ENCODE measurements around the gene EMILIN2. TPM values are rescaled to one million over a fixed set of nuclear protein-coding genes. Genes with fewer than 3 reads are reported as not detected.
"Not testable (repeated sequence)": the region's sequence is repeated elsewhere in the genome, so short reads cannot be mapped to it uniquely, and the experiment has no call there.

EMILIN2 gene
- total RNA-seq: 10 to 100 TPM; 17.9 to 29.9 (median 22.2) TPM

- TF ChIP-seq POLR2A (IDR thresholded peaks at IDR 0.05) (no peak), CTCF (IDR thresholded peaks at IDR 0.05) (no peak)
- Histone ChIP-seq H3K4me3 (replicated peaks in 1 of 3) (peak within 1 kb of the TSS; percentile 30 to 47 (median 44)), H3K9me3 (no peaks in the 10 kb centered on the region), H3K27ac (peak within 1 kb of the TSS in 2 of 3 donors; percentile 4 to 37), H3K4me1 (peaks cover 4 to 19% of the 10 kb centered on the region in 2 donors), H3K36me3 (no peaks in the 10 kb centered on the region), H3K27me3 (no peaks in the 10 kb centered on the region)
- 1 to 2% methylated on average over 39 to 48 of the region's 80 CpGs for WGBS, 2 donors
- DNase-seq: peak; percentile 28 to 44
- intact Hi-C loops (cut with DNase I): no loop called here
Measured at GRCh38 chr18:2846636-2847316, at the start of gene EMILIN2. Gene EMILIN2 (plus strand): TSS chr18:2847006. CDS start chr18:2847189, 183 bp downstream.

GRCh38 chr18:2797951-2798350, 48.9 kb upstream of the EMILIN2 start:
- Histone ChIP-seq H3K4me1 (no peaks in the 10 kb centered on the region), H3K27ac (no peak overlapping the region), H3K9me3 (no peaks in the 10 kb centered on the region), H3K27me3 (no peaks in the 10 kb centered on the region), H3K4me3 (replicated peaks in 1 of 3) (no peak overlapping the region), H3K36me3 (peaks cover 12 to 20% of the 10 kb centered on the region in 2 donors)
- no peak for TF ChIP-seq CTCF (IDR thresholded peaks at IDR 0.05)
- TF ChIP-seq POLR2A (IDR thresholded peaks at IDR 0.05): no peak
- WGBS, 2 donors: 93 to 100% methylated on average over 1 of the region's 1 CpG
- DNase-seq: no peak
- intact Hi-C loops (cut with DNase I): no loop called here

GRCh38 chr18:2799369-2799768, 47.4 kb upstream of the EMILIN2 start:
- intact Hi-C loops (cut with DNase I): no loop called here
- peaks cover 12 to 20% of the 10 kb centered on the region in 2 donors for H3K36me3 ChIP-seq
- H3K9me3 ChIP-seq: no peaks in the 10 kb centered on the region
- WGBS, 2 donors: 94 to 99% methylated on average over 2 of the region's 2 CpGs
- DNase-seq: no peak
- no peaks in the 10 kb centered on the region for H3K27me3 ChIP-seq
- TF ChIP-seq CTCF (IDR thresholded peaks at IDR 0.05): no peak
- no peak for TF ChIP-seq POLR2A (IDR thresholded peaks at IDR 0.05)
- H3K27ac ChIP-seq: no peak overlapping the region
- H3K4me1 ChIP-seq: no peaks in the 10 kb centered on the region
- H3K4me3 ChIP-seq (replicated peaks in 1 of 3): no peak overlapping the region

GRCh38 chr18:2805970-2806943, 40.5 kb upstream of the EMILIN2 start:
- Histone ChIP-seq H3K9me3 (no peaks in the 10 kb centered on the region), H3K27ac (no peak overlapping the region), H3K36me3 (no peaks in the 10 kb centered on the region), H3K27me3 (no peaks in the 10 kb centered on the region), H3K4me1 (no peaks in the 10 kb centered on the region), H3K4me3 (replicated peaks in 1 of 3) (no peak overlapping the region)
- intact Hi-C loops (cut with DNase I): no loop called here
- WGBS, 2 donors: 91 to 92% methylated on average over 8 of the region's 8 CpGs
- TF ChIP-seq CTCF (IDR thresholded peaks at IDR 0.05) (no peak), POLR2A (IDR thresholded peaks at IDR 0.05) (no peak)
- no peak for DNase-seq

- H3K27me3 ChIP-seq; H3K4me1 ChIP-seq; H3K9me3 ChIP-seq; H3K27ac ChIP-seq; H3K4me3 ChIP-seq (replicated peaks in 1 of 3); DNase-seq; H3K36me3 ChIP-seq; intact Hi-C loops (cut with DNase I): not testable (repeated sequence)
- WGBS, 2 donors: 91 to 97% methylated on average over 2 of the region's 2 CpGs
Measured at GRCh38 chr18:2808640-2809039, 38.2 kb upstream of the EMILIN2 start.

GRCh38 chr18:2809666-2810183, 37.1 kb upstream of the EMILIN2 start:
- DNase-seq; intact Hi-C loops (cut with DNase I): not testable (repeated sequence)
- 90 to 96% methylated on average over 6 of the region's 6 CpGs for WGBS, 2 donors

More at GRCh38 chr18:2809666-2810183, 37.1 kb upstream of the EMILIN2 start:
- not testable (repeated sequence) for H3K27ac ChIP-seq; H3K4me3 ChIP-seq (replicated peaks in 1 of 3); H3K36me3 ChIP-seq; H3K9me3 ChIP-seq; H3K4me1 ChIP-seq; H3K27me3 ChIP-seq

Data from thyroid gland (tissue), 4 donors.